Measurements from ENCODE around the gene MYO1G.

The MYO1G gene

GRCh38 chr7:44918029-44918428, 60.8 kb downstream of the MYO1G start:
- H3K27ac ChIP-seq, result no peak overlapping the region
- no peak for TF ChIP-seq CTCF (IDR thresholded peaks at IDR 0.05)
- no peak for TF ChIP-seq ZFX (IDR thresholded peaks at IDR 0.05; ENCODE audit: borderline replicate concordance)

GRCh38 chr7:44917465-44917864, 61.4 kb downstream of the MYO1G start:
- no peak for TF ChIP-seq CTCF (IDR thresholded peaks at IDR 0.05)
- no peak for TF ChIP-seq ZFX (IDR thresholded peaks at IDR 0.05; ENCODE audit: borderline replicate concordance)
- no peak overlapping the region for H3K27ac ChIP-seq

GRCh38 chr7:44914992-44915607, 63.7 kb downstream of the MYO1G start:
- TF ChIP-seq CTCF (IDR thresholded peaks at IDR 0.05) (no peak), ZFX (IDR thresholded peaks at IDR 0.05; ENCODE audit: borderline replicate concordance) (no peak)
- no peak overlapping the region for H3K27ac ChIP-seq

- H3K27ac ChIP-seq, result no peak overlapping the region
- TF ChIP-seq CTCF (IDR thresholded peaks at IDR 0.05), result no peak
These were observed 66.0 kb downstream of the MYO1G start for GRCh38 chr7:44912775-44913347.

Measured in 22Rv1 (cell line).